ENCODE data around the gene LIPN. TPM values are rescaled to one million over a fixed set of nuclear protein-coding genes. Genes with fewer than 3 reads are reported as not detected.

The LIPN gene
- total RNA-seq, 4 donors from 2014 or later: 1.7 TPM; not detected in 3

- TF ChIP-seq CTCF (IDR thresholded peaks at IDR 0.05; ENCODE audit: low read depth): no peak
Measured at GRCh38 chr10:88826388-88826787, 66.6 kb downstream of the LIPN start.

GRCh38 chr10:88827671-88828070 lies 67.9 kb downstream of the LIPN start:
- no peak for TF ChIP-seq CTCF (IDR thresholded peaks at IDR 0.05; ENCODE audit: low read depth)

GRCh38 chr10:88828310-88828709 lies 68.5 kb downstream of the LIPN start:
- TF ChIP-seq CTCF (IDR thresholded peaks at IDR 0.05; ENCODE audit: low read depth): no peak

Other genes starting within 250 kb of the LIPN start
- 10 to 100 TPM; 14.1 to 27.7 (median 23.1) TPM for gene RNLS, start 176.7 kb upstream of the LIPN start, total RNA-seq
- gene LIPJ, start 173.3 kb upstream of the LIPN start, total RNA-seq: 1 to 10 TPM in 1 of 4 donors, under 1 TPM in 2, not detected in 1; 0.17 to 2.2 (median 0.75) TPM
- under 1 TPM in 2 of 4 donors, not detected in 2; 0.34 to 0.75 TPM for gene LIPF, start 95.6 kb upstream of the LIPN start, total RNA-seq
- not detected for gene LIPK, start 53.8 kb upstream of the LIPN start, total RNA-seq
- not detected for gene LIPM, start 42.7 kb downstream of the LIPN start, total RNA-seq
- gene ANKRD22, start 91.8 kb downstream of the LIPN start, total RNA-seq: under 1 TPM in 1 of 4 donors, not detected in 3; 0.44 TPM
- 10 to 100 TPM in 3 of 4 donors, 1 to 10 TPM in 1; 7.5 to 31.3 (median 14.8) TPM for gene STAMBPL1, start 120.2 kb downstream of the LIPN start, total RNA-seq
- gene ACTA2, start 192.8 kb downstream of the LIPN start, total RNA-seq: 100 to 1,000 TPM in 3 of 4 donors, 10 to 100 TPM in 1; 73.6 to 123 (median 115) TPM
- gene FAS, start 230.8 kb downstream of the LIPN start, total RNA-seq: 10 to 100 TPM in 3 of 4 donors, 1 to 10 TPM in 1; 10.0 to 27.2 (median 23.6) TPM

All from subcutaneous adipose tissue (tissue), 4 donors.